GM10847 (cell line): Measurements from ENCODE around the gene IFIT1.

Experiments used
- POLR2A ChIP-seq: IDR thresholded peaks from 2 replicates; pipeline ENCODE4 v1.6.1; 2011; ENCODE audit not compliant: insufficient read length; ENCODE audit errors: extremely low read depth

Gene IFIT1

DNA sequence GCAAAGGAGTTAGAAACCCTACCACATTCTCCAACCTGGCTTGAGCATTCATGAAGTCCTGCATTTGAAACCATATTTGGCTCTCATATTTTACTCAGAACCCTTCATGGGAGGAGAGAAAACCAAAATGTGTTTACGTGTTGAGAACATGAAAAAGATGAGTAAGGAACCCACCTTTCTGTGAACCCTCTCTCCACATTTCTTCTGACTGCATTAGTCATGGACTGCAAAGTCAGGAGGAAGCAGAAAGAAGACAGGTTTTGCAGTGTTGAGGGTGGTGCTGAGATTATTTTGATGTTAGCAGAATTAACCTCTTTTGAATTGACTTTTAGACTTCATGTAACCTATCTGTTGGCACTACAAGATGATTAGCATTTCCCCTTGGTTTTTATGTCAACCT lies 9.7 kb upstream of the IFIT1 start:
- TF ChIP-seq POLR2A, result no peak

DNA sequence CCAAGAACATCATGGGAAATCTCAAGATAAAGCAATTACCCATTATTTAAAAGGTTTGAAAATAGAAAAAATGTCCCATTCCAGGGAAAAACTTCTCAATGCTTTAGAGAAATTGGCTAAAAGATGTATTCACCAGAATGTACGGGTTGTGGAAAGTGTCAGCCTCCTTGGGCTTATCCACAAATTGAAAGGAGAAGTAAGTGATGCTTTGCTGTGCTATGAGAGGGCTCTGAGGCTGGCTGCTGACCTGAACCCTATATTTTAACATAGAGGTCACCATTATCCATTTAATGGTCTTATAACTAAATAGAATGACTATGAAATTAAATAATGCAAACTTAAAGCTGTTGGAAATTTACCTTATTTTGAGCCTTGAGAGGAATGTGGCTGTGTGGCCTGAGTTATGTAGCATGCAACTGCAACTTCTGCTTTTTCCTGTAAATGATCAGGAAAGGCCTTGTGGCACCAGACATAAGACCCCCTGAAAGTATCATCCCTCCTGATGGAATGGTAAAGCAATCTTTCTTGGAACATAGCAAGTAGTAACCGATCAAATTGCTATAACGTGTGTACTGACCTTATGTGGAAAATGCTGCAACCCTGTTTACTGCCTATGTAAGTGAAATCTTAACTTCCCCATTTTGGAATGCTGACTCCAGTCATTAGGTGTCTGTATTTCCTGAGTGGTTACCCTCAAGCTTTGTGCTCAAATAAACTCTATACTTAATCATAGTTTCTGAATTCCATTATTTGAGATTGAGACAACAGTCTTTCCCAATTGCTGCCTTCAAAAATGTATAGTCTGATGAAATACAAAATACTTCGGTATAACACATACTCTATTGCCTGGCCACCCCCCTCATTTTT lies 7.7 kb upstream of the IFIT1 start:
- no peak for TF ChIP-seq POLR2A

DNA sequence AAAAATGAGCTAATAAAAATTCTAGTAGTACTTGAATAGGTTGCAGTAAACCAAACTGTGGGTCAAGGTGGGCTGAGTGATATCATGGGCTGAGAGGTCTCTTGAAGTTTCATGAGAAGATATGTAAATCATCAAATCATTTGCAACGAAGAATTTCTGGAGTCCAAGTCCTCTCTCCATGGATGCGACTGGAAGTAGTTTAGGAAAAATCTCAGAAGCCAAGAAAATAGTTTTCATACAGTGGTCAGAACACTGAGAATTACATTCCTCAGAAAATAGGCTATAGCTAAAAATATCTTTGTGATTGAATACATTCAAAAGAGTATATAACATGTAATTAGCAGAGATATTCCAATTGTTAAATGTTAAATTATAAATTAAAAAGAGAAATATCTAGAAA lies 3.6 kb upstream of the IFIT1 start:
- TF ChIP-seq POLR2A, result no peak

DNA sequence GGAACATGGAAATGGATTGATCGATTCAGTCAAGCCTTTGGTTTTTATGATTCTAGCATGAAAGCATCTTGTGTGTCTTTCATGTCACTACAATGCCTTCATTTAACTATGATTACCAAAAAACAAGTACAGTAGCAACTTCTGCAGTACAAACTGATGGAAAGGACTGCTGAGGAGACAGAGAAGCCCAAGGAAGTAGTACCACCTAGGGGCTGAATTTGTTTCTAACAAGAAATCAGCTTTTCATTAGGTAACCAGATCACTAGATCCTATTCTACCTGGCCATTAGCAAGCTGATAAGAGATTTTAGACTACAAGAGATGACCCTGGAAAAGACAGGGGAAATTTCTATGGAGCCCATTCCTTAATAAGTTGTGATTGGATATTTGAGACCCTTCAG lies 3.2 kb upstream of the IFIT1 start:
- TF ChIP-seq POLR2A, result no peak

DNA sequence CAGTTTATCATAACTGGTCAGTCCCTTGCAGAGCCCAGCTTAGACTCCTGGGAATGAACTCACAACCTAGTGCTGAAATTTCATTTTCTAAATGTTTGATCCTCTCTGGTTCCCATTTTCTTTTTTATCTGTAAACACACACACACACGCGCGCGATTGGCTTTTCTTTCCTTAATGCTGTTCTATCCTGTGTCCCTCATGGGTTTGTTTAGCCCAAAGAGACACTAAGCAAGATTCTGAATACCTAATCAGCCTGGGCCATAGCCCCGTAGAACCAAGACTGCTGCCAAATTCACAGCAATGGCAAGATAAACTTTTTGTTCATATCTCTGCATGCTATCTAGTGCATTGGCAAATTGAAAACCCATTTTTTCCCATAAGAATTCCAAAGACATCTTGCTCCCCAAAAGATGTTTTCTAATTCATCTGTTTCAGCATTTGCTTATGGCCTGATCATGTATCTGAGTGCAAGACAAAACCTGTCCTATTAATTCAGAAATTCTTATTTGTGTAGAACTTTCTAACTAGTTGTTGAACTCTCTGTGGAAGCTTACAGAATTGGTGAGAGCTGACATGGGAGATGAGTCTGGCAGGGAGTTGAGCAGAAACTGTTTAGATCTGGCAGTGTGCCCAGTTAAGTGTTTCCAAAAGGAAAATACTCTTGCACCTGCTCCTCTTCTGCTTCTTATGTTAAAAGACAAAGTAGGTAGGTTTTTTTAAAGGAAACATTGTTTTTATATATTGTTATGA lies 1.8 kb upstream of the IFIT1 start:
- no peak for TF ChIP-seq POLR2A

DNA sequence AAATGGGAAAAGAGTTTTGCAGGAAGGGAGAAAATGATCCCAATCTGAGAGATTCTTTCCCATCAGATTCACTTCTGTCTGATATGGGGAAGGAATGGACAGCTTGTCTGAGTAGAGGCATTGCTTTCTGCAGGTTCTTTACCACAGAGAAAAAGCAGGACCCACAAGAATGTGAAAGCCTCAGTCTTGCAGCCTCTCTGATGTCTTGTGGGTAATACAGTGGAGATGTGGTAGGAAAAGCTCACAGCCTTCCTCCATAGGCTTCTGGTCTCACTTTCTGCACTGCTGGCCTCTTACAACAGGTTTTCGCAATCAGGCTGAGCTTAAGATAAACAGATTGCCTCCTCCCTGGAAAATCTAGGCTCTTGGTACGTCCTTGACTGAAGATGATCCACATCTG lies 551 bp downstream of the IFIT1 start:
- no peak for TF ChIP-seq POLR2A

DNA sequence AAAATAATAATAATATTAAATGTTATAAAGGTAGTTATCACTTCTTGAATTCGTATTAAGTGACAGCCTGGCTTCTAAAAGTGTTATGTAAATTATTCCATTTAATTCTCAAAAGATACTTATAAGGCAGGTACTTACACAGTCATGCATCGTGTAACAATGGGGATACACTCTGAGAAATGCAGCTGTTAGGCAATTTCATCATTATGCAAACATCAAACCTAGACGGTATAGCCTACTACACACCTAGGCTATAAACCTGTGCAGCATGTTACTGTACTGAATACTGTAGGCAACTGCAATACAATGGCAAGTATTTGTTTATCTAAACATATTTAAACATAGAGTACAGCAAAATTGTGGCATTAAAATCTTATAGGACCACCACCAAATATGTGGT lies 1.5 kb downstream of the IFIT1 start:
- no peak for TF ChIP-seq POLR2A

DNA sequence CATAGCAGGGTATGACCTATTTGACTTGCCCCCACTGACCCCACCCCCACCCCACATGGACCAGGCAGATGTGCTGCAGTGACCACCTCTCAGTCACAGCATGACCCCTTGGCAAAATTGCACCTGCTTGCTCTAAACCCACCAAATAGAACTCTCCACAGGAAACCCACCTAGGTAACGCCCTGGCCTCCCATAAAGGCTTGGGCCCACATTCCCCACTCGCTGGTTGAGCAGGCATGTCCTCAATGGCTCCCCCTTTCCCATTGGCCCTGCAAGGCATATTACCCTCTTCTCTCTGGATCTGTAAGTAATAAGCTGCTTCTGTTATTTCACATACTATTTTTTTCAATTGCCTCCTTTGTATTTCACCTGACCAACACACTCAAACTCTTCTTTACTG lies 2.7 kb downstream of the IFIT1 start:
- no peak for TF ChIP-seq POLR2A

DNA sequence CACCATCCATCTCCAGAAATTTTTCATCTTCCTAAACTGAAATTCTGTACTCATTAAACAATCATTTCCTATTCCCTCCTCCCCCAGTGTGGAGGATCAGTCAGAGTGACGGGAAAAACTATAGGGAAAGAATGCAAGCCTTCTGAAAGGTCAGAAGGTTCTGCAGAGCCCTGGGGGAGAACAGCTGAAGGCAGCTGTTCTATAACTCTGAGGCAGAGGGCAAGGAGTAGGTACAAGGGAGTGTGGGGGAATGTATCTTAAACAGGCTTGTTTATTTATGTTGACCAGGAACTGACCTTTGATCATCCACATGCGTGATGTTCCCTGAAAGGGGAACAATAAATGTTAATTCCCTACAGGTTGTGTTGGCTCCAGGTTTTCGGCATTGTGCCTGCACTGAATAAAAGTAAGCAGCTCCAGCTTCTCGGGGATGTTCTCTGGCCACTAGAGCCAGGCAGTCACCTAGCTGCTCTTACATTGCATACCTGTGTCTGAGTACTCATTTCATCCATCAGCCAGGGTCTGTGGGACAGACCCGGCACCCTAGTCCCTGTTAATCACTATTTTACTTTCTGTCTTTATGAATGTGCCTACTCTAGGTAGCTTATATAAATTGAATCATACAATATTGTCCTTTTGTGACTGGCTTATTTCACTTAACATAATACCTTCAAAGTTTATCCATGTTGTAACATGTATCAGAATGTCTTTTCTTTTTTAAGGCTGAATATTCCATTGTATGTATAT lies 5.8 kb downstream of the IFIT1 start:
- no peak for TF ChIP-seq POLR2A

DNA sequence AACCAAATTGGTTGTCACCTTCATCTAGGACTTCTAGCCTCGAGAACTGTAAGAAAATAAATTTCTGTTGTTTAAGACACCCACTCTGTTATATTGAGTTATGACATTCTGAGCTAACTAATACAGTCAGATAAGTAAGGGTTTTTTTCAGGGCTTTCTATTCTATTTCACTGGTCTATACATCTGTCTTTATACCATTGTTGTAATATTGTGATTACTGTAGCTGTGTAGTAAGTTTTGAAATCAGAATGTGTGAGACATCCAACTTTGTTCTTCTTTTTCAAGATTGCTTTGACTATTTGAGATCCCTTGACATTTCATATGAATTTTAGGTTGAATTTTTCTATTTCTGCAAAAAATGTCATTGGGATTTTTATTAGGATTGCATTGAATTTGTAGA lies 7.5 kb downstream of the IFIT1 start:
- TF ChIP-seq POLR2A, result no peak

DNA sequence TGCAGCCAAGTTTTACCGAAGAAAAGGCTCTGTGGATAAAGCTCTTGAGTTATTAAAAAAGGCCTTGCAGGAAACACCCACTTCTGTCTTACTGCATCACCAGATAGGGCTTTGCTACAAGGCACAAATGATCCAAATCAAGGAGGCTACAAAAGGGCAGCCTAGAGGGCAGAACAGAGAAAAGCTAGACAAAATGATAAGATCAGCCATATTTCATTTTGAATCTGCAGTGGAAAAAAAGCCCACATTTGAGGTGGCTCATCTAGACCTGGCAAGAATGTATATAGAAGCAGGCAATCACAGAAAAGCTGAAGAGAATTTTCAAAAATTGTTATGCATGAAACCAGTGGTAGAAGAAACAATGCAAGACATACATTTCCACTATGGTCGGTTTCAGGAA lies 10.6 kb downstream of the IFIT1 start:
- no peak for TF ChIP-seq POLR2A

DNA sequence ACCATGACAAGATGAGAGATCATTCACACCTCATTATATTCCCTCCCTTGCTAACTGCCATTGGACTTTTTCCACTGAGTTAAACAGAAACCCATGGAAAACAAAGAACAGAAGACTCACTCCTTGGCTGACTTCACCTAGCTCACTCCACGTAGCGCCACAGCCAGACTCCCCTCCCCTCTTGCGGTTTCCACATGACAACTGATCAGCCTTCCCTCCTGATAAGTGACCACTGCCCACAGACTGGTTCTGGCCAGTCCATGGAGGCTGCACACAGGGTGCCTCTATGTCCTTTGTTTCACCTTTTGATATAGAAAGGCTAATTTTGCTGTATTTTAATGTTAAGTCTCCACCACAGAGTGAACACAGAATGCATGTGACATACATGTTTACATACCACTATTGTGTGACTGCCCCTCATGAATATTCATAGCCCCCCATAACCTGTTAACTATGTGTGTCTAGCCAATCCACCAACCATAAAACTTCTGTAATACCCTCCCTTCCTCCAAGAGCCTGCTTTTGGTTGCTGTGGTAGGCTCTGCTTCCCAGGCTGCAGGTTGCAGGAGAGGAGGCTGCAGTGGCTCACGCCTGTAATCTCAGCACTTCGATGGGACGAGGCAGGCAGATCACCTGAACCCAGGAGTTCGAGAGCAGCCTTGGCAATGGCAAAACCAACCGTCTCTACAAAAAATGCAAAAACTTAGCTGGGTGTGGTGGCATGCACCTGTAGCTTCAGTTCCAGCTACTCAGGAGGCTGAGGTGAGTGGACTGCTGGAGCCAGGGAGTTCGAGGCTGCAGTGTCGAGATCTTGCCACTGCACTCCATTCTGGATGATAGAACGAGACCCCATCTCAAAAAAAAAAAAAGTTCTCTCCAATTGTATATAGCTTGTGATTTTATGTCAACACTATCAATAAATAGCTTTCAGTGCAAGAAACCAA lies 12.0 kb downstream of the IFIT1 start:
- no peak for TF ChIP-seq POLR2A

DNA sequence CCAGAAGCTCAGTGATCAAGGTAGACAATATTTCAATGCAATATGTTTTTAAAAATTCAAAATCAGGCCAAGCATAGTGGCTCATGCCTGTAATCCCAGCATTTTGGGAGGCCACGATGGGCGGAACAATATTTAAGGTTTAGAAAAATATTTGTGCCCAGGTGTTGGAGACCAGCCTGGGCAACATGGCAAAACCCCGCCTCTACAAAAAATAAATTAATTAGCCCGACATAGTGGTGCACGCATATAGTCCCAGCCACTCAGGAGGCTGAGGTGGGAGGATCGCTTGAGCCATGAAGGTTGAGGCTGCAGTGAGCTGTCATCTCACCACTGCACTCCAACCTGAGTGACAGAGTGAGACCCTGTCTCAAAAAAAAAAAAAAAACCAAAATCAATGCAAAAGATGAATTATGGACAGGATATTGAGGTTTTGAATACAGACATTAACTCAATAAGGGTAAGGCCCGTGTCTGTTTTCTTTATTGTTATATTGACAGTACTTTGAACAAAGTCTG lies 21.0 kb downstream of the IFIT1 start:
- TF ChIP-seq POLR2A, result no peak

DNA sequence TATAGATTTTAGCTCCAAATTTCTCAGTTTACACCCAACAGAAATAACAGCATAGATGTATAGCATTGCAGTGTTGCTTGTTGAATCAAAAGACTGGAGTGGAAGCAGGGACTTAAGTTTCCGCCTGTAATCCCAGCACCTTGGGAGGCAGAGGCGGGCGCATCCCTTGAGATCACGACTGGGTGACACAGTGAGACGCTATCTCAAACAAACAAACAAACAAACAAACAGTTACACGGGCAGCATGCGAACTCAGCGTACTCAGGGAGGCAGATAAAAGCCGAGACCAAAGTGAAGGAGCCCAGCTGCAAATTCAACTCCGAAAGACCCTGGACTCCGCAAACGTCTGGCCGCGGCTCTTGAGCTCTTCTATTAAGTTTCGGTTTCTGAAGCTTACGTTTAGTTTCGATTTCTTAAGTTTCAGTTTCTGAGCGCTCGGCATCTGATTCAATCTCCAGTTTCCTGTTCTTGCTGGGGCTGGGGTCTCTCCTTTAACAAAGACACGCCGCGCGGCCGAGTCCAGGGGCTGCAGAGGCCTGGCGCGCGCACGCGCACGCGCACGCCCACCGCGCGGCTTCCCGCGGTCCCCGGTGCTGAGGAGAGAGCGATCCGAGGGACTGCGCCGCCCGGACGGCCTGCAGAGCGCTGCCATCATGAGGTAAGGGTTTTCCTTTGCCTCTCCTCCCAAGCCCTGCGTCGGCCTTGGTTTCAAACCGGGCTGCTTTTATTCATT lies 21.9 kb downstream of the IFIT1 start, which contains the start of gene IFIT5:
TSS of gene IFIT5 (plus strand) at position 423 of the 733 bp plus-strand sequence. CDS start at position 654, 231 bp downstream.
- peak; percentile 31 for TF ChIP-seq POLR2A
